Small intestine (tissue), 7 donors: ENCODE data around the gene KANK2. TPM values are rescaled to one million over a fixed set of nuclear protein-coding genes. Genes with fewer than 3 reads are reported as not detected.

Source experiments
- DNase-seq, 2 donors: peaks; one replicate each; pipeline versions ENCODE4 v3.0.0 to v3.0.0-alpha.2; 2013
- FAIRE-seq: peaks from 2 replicates; lab custom pipeline; 2012; peaks lifted over from hg19 to GRCh38; lab: Jason Lieb, UNC
- H3K27ac ChIP-seq, 3 donors: one replicate each; pipeline ENCODE4 v1.5.1; 2013; ENCODE audit warnings: low read length in 2 of 3, mild to moderate bottlenecking in 2 of 3, control low read depth in 1 of 3, inconsistent platforms in 1 of 3, low read depth in 1 of 3, moderate library complexity in 1 of 3
- H3K27me3 ChIP-seq, 3 donors: one replicate each; pipeline ENCODE4 v1.6.1; 2013; ENCODE audit warnings: low read length in 3 of 3, inconsistent platforms in 1 of 3; ENCODE audit not compliant: control insufficient read depth in 3 of 3, insufficient read depth in 3 of 3
- H3K36me3 ChIP-seq, 3 donors: one replicate each; pipeline ENCODE4 v1.6.1; 2013; ENCODE audit warnings: low read length in 3 of 3, inconsistent platforms in 1 of 3, low read depth in 1 of 3, mild to moderate bottlenecking in 1 of 3, moderate library complexity in 1 of 3; ENCODE audit not compliant: control insufficient read depth in 3 of 3, insufficient read depth in 2 of 3
- H3K4me1 ChIP-seq, 3 donors: one replicate each; pipeline ENCODE4 v1.6.1; 2013; ENCODE audit warnings: low read length in 2 of 3, inconsistent platforms in 1 of 3, low read depth in 1 of 3, mild to moderate bottlenecking in 1 of 3, moderate library complexity in 1 of 3; ENCODE audit not compliant: control insufficient read depth in 3 of 3, insufficient read depth in 2 of 3
- H3K4me3 ChIP-seq, 3 donors: one replicate each; pipeline ENCODE4 v1.5.1; 2013; ENCODE audit warnings: low read length in 3 of 3, control low read depth in 1 of 3, inconsistent platforms in 1 of 3, low read depth in 1 of 3, mild to moderate bottlenecking in 1 of 3, moderate library complexity in 1 of 3
- H3K9me3 ChIP-seq, 2 donors: one replicate each; pipeline ENCODE4 v1.6.1; 2013; ENCODE audit warnings: low read depth in 1 of 2, low read length in 1 of 2; ENCODE audit not compliant: control insufficient read depth in 2 of 2, insufficient read depth in 1 of 2
- WGBS, 3 donors: extraction: QIAGEN DNeasy Blood & Tissue Kit; methylation state at CpG; one replicate each; pipeline ENCODE4 v1.1.7; 2013; 5-methylcytosine and 5-hydroxymethylcytosine counted together
- polyA plus RNA-seq, 4 donors: library from polyadenylated mRNA; stranded (reverse) in 3 of 4; unstranded in 1 of 4; fragments of 200-250 nt in 3 of 4; fragments of 120-200 nt in 1 of 4; gene quantifications; one replicate each; pipeline versions ENCODE4 v1.2.1 to v1.2.3, GENCODE V29; 2013
- donor health status: healthy with polysubstance abuse.
- donor health status: control.
- donor health status: control.
- donor health status: Bipolar disorder and iron deficiency.
- donor health status: healthy.

KANK2 gene
- polyA plus RNA-seq, 4 donors, result 10.7 to 83.6 (median 45.5) TPM

DNA sequence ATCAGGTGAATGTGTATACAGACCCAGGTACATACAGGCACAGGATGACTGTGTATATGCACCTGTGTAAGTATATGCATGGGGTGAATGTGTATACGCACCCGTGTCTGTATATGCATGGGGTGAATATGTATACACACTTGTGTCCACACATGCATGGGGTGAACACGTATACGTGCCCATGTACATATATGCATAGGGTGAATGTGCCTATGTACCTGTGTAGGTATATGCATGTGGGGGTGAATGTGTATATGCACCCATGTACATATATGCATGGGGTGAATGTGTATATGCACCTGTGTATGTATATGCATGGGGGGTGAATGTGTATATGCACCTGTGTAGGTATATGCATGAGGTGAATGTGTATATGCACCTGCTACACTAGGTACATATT lies 35.2 kb upstream of the KANK2 start:
- no peak for FAIRE-seq
- Histone ChIP-seq H3K4me1 (no peaks in the 10 kb centered on the region), H3K27ac (no peak overlapping the region), H3K4me3 (no peak overlapping the region), H3K36me3 (peaks cover 4 to 86% (median 6%) of the 10 kb centered on the region in 3 donors), H3K9me3 (no peaks in the 10 kb centered on the region), H3K27me3 (no peaks in the 10 kb centered on the region)
- WGBS, 3 donors, result 87 to 97% (median 92%) methylated on average over 4 of the region's 4 CpGs
- DNase-seq, result no peak

DNA sequence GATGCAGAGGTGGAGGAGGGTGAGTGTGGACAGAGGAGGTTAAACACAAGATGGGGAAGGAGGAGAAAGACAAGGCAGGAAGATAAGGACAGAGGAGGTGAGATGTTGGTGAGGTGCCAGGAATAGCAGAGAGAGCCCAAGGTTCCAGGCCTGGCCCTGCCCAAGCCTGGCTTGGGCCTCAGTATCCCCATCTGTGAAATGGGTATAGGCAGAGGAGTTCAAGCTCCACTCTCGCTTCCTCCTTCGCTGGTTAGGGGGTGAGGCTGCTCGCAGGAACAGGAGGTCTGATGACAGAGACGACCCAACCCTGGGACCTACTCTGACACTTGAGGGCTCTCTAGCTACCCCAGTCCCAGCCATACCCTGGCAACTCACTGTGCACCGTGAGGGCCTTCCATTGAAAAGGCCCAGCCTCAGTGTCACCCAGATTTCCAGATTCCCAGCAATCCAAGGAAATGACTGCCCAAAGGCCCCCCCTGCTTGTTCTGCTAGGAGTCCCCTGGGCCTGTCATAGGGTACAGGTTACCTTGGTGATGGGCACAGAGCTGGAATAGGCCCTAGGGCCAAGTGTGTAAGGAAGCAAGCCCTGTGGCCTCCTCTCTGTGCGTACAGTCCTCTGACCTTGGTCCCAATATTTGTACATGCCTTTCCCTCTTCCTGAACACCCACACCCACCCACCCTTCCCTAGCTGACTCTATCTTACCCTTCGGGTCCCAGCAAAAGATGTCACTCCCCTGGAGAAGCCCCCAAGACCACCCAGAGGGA lies 33.5 kb upstream of the KANK2 start:
- Histone ChIP-seq H3K4me1 (no peaks in the 10 kb centered on the region), H3K27ac (no peak overlapping the region), H3K9me3 (peaks cover 0 to 3% of the 10 kb centered on the region in 2 donors), H3K36me3 (peaks cover 6 to 85% (median 6%) of the 10 kb centered on the region in 3 donors), H3K27me3 (no peaks in the 10 kb centered on the region), H3K4me3 (no peak overlapping the region)
- WGBS, 3 donors, result 88 to 95% (median 94%) methylated on average over 5 to 7 of the region's 7 CpGs
- FAIRE-seq, result no peak
- DNase-seq, result no peak

GRCh38 chr19:11227195-11227886 lies 30.0 kb upstream of the KANK2 start:
- H3K4me1 ChIP-seq, result no peaks in the 10 kb centered on the region
- no peak overlapping the region for H3K27ac ChIP-seq
- WGBS, 3 donors, result 89 to 94% (median 91%) methylated on average over 14 of the region's 14 CpGs
- no peak for FAIRE-seq
- peaks cover 0 to 12% of the 10 kb centered on the region in 2 donors for H3K9me3 ChIP-seq
- DNase-seq, result no peak
- H3K4me3 ChIP-seq, result no peak overlapping the region
- H3K36me3 ChIP-seq, result peaks cover 5 to 81% (median 12%) of the 10 kb centered on the region in 3 donors
- no peaks in the 10 kb centered on the region for H3K27me3 ChIP-seq

DNA sequence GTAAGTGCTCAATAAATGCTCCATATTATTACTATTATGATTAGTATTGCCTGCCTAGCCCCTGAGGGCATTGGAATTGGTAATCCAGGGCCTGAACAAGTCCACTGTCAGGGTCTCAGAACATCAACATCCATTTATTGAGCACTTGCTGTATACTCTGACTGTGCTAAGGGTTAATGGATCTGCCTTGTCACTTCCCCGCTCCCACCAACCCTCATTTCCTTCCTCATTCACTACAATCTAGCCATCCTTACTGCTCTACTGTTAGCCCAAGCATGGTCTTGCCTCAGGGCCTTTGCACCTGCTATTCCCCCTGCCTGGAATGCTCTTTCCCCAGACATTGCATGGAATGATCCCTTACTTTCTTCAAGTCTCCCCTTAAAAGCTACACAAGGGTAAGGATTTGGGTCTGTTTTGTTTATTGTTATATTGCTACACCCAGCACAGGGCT lies 29.4 kb upstream of the KANK2 start:
- DNase-seq (no peak), FAIRE-seq (no peak)
- peaks cover 0 to 18% of the 10 kb centered on the region in 2 donors for H3K9me3 ChIP-seq
- WGBS, 3 donors, result 83 to 94% (median 88%) methylated on average over 1 of the region's 1 CpG
- no peaks in the 10 kb centered on the region for H3K27me3 ChIP-seq
- H3K36me3 ChIP-seq, result peaks cover 0 to 82% (median 17%) of the 10 kb centered on the region in 3 donors
- no peaks in the 10 kb centered on the region for H3K4me1 ChIP-seq
- no peak overlapping the region for H3K27ac ChIP-seq
- no peak overlapping the region for H3K4me3 ChIP-seq

DNA sequence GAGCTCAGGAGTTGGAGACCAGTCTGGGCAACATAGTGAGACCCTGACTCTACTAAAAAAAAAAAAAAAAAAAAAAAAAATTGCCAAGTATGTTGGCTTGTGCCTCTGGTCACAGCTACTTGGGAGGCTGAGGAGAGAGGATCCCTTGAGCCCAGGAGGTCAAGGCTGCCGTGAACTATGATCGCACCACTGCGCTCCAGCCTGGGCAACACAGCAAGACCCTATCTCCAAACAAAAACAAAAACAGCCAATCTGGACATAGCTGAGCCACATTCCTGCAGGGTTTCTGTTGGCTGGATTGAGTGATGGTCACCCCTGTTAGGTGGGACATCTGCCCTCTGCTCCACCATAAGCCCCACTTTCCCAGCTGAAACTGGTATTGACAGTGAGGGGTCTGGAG lies 28.5 kb upstream of the KANK2 start:
- Histone ChIP-seq H3K36me3 (peaks cover 0 to 77% (median 21%) of the 10 kb centered on the region in 3 donors), H3K27ac (no peak overlapping the region), H3K4me1 (no peaks in the 10 kb centered on the region), H3K27me3 (no peaks in the 10 kb centered on the region), H3K4me3 (no peak overlapping the region), H3K9me3 (peaks cover 0 to 21% of the 10 kb centered on the region in 2 donors)
- no peak for FAIRE-seq
- DNase-seq, result no peak
- 98 to 100% (median 98%) methylated on average over 3 of the region's 3 CpGs for WGBS, 3 donors

DNA sequence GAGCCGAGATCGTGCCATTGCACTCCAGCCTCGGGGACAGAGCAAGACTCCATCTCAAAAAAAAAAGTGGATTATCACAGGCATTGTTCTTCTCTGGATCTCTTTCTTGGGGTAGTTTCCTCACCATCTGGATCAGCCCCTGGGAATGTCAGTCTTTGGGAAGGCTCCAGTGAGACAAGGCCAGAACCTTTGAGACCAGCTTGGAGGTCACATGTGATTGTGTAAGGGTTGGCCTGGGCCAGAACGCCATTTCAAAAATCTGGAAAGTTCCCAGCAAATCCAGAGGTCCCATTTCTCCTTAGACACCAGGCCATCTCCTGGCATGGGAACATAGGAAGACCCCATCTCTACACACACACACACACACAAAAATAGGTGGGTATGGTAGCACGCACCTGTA lies 27.8 kb upstream of the KANK2 start:
- WGBS, 3 donors, result 90 to 97% (median 94%) methylated on average over 5 of the region's 5 CpGs
- FAIRE-seq, result no peak
- peaks cover 0 to 71% (median 21%) of the 10 kb centered on the region in 3 donors for H3K36me3 ChIP-seq

DNA sequence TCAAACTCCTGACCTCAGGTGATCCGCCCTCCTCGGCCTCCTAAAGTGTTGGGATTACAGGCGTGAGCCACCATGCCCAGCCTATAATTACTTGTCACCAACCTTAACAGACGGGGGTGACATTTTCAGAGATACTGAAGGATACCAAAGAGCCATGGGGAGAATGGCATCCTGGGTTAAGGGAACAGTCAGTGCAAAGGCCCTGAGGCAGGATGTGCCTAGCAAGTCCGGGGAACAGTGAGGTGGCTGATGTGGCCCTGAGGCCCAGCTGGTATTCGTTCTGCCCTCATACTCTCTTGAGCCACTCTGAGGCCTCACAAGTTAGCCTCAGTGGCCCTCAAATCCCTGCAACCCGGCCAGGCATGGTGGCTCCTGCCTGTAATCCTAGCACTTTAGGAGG lies 27.1 kb upstream of the KANK2 start:
- FAIRE-seq (no peak), DNase-seq (no peak)
- H3K9me3 ChIP-seq, result peaks cover 0 to 22% of the 10 kb centered on the region in 2 donors
- no peaks in the 10 kb centered on the region for H3K4me1 ChIP-seq
- H3K36me3 ChIP-seq, result peaks cover 0 to 71% (median 20%) of the 10 kb centered on the region in 3 donors
- 90 to 96% (median 94%) methylated on average over 7 of the region's 7 CpGs for WGBS, 3 donors
- no peaks in the 10 kb centered on the region for H3K27me3 ChIP-seq
- no peak overlapping the region for H3K4me3 ChIP-seq
- no peak overlapping the region for H3K27ac ChIP-seq

More for the DNA sequence above, 27.8 kb upstream of the KANK2 start:
- Histone ChIP-seq H3K4me3 (no peak overlapping the region), H3K4me1 (no peaks in the 10 kb centered on the region), H3K9me3 (peaks cover 0 to 22% of the 10 kb centered on the region in 2 donors), H3K27ac (no peak overlapping the region), H3K27me3 (no peaks in the 10 kb centered on the region)
- DNase-seq, result no peak

- no peaks in the 10 kb centered on the region for H3K27me3 ChIP-seq
- no peak overlapping the region for H3K4me3 ChIP-seq
- FAIRE-seq, result no peak
- peaks cover 0 to 22% of the 10 kb centered on the region in 2 donors for H3K9me3 ChIP-seq
- H3K36me3 ChIP-seq, result peaks cover 0 to 66% (median 18%) of the 10 kb centered on the region in 3 donors
- no peak for DNase-seq
- 87 to 91% (median 91%) methylated on average over 3 of the region's 3 CpGs for WGBS, 3 donors
- no peaks in the 10 kb centered on the region for H3K4me1 ChIP-seq
- no peak overlapping the region for H3K27ac ChIP-seq
Observed at GRCh38 chr19:11223200-11223599, 25.9 kb upstream of the KANK2 start.
